ENCODE data around the gene TTLL1. TPM values are rescaled to one million over a fixed set of nuclear protein-coding genes. Genes with fewer than 3 reads are reported as not detected.
A peak's percentile ranks its signal among the peaks of the same experiment; 100 is the strongest.

The TTLL1 gene
- total RNA-seq, 2 experiments from 2014 or later, result 5.7 to 6.6 TPM

DNA sequence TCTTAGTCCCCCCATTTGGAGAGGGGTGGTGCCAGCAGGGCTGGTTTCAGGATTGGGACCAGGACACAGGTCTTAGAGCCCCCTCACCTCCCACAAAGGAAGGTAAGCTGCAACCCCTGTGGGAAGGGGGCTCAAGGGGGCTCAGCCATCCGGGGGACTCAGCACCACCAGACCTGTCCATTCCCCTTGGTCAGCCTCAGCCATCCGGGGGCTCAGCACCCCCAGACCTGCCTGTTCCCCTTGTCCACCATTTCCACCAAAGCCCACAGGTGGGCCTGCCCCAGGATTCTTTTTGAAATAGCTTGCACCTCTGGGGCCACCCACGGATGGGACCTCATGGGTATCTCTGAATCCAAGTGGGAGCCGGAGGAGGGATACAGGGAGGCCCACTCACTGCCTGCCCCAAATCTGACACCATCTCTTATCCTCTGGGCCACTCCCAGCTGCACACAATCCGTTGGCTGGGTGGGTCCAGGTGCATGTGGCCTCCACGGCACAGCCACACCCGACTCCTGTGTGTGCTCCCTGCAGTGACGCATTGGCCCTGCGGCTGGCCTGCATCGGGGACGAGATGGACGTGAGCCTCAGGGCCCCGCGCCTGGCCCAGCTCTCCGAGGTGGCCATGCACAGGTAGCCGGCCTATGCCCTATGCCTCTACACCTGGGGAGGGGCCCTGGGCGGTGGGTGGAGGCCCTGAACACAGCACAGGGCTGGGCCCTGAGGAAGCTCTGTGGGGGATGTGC is 38.1 kb upstream of the TTLL1 start:
- Mint-ChIP-seq H3K27me3 (no peaks in the 10 kb centered on the region), H3K4me1 (peaks cover 2% of the 10 kb centered on the region), H3K4me3 (no peak overlapping the region), H3K27ac (no peak overlapping the region), H3K9me3 (ENCODE audit: low read depth) (no peaks in the 10 kb centered on the region), H3K36me3 (ENCODE audit: low read depth) (peaks cover 5% of the 10 kb centered on the region)
- ATAC-seq (no peak), DNase-seq (no peak)
- intact Hi-C loops (cut with DNase I, micrococcal nuclease), result no loop called here
- ChIA-PET CTCF (no interaction called here), POLR2A (no interaction called here)

DNA sequence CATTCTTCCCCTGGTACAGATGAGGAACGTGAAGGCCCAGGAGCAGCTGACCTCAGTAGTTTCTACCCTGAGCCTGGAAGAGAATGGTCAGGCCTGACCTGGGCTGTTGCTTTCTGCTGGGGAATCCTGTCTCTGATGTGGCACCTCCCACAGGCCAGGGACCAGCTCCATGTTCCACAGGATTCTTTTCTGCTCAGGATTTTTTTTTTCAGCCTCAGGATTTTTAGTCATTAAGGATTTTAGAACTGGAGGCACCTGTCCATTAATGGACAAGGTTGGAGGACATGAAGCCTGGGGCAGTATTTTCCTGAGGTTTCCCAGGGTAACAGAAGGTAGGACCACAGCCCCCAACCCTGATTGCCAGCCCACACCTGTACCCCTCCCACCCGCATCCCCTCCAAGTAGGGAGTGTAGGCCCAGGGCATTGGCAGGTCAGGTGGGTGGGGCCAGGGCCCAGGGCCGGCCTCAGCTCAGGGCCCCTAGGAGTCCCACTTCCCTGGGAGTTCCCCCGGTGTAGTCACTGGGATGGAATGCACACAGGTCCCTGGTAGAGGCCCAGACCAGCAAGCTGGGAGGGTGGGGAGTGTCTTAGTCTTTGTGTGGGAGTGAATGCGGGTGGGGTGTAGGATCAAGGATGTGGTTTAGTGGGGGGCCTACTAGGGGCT is 37.4 kb upstream of the TTLL1 start:
- ChIA-PET POLR2A (interaction anchor here (0.6 kb wide), 1 partner anchor 38 kb away, joined by 4 read pairs; no protein-coding TSS in a partner anchor), CTCF (interaction anchor here (0.7 kb wide), 1 partner anchor 61 kb away, joined by 3 read pairs; no protein-coding TSS in a partner anchor)
- Mint-ChIP-seq H3K27me3 (no peaks in the 10 kb centered on the region), H3K9me3 (ENCODE audit: low read depth) (no peaks in the 10 kb centered on the region), H3K4me1 (peaks cover 2% of the 10 kb centered on the region), H3K27ac (no peak overlapping the region), H3K4me3 (no peak overlapping the region), H3K36me3 (ENCODE audit: low read depth) (no peaks in the 10 kb centered on the region)
- ATAC-seq, result peak; percentile 47
- intact Hi-C loops (cut with DNase I, micrococcal nuclease), result no loop called here
- DNase-seq, result no peak

- H3K4me3 Mint-ChIP-seq, result no peak overlapping the region
- CTCF ChIA-PET, result no interaction called here
- H3K36me3 Mint-ChIP-seq (ENCODE audit: low read depth), result no peaks in the 10 kb centered on the region
- intact Hi-C loops (cut with DNase I, micrococcal nuclease), result no loop called here
- DNase-seq, result no peak
- H3K9me3 Mint-ChIP-seq (ENCODE audit: low read depth), result no peaks in the 10 kb centered on the region
- no peak overlapping the region for H3K27ac Mint-ChIP-seq
- peaks cover 3% of the 10 kb centered on the region for H3K4me1 Mint-ChIP-seq
- H3K27me3 Mint-ChIP-seq, result no peaks in the 10 kb centered on the region
- POLR2A ChIA-PET, result no interaction called here
- ATAC-seq, result no peak
These were observed 29.8 kb upstream of the TTLL1 start for GRCh38 chr22:43118953-43119458.

DNA sequence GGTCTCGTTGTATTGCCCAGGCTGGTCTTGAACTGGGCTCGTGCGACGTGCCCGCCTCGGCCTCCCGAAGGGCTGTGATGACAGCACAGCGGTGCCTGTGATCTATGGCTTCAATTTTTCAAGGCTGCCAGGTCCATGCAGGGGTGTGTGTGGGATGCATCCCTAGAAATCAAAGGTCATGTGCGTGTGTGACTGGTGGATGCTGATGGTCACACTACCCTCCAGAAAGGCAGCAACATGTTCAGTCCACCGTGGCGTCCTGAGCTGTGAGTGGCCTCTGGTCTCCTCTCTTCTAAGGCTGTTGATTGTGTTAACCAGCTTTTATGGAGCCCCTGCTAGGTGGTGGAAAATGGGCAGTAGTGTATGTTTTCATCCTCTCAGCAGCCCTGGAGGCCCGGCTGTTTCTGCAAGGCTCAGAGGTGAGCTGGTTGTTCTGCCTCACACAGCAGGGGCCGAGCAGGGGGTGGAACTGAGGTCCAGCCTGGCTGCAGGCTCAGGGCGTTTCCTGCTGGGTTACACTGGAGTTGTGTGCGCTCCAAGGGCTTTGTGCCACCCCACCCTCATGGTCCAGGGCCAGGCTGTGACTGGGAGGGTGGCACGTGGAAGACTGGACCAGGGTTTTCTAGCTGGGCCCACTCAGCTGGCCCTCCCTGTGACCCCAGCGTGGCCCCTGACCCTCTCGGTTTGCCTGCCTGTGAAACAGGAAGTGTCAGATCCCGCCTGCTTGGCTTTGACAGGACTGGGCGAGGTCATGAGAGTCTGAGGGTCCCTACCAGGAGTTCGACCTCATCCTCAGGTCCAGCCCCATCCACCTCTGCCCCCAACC is 29.0 kb upstream of the TTLL1 start:
- ATAC-seq (no peak), DNase-seq (no peak)
- CTCF ChIA-PET, result no interaction called here
- Mint-ChIP-seq H3K4me1 (peaks cover 3% of the 10 kb centered on the region), H3K27me3 (no peaks in the 10 kb centered on the region), H3K36me3 (ENCODE audit: low read depth) (no peaks in the 10 kb centered on the region), H3K4me3 (no peak overlapping the region), H3K9me3 (ENCODE audit: low read depth) (no peaks in the 10 kb centered on the region), H3K27ac (no peak overlapping the region)
- intact Hi-C loops (cut with DNase I, micrococcal nuclease), result no loop called here
- POLR2A ChIA-PET, result interaction anchor here (0.5 kb wide), 1 partner anchor 28 kb away, joined by 3 read pairs; no protein-coding TSS in a partner anchor

DNA sequence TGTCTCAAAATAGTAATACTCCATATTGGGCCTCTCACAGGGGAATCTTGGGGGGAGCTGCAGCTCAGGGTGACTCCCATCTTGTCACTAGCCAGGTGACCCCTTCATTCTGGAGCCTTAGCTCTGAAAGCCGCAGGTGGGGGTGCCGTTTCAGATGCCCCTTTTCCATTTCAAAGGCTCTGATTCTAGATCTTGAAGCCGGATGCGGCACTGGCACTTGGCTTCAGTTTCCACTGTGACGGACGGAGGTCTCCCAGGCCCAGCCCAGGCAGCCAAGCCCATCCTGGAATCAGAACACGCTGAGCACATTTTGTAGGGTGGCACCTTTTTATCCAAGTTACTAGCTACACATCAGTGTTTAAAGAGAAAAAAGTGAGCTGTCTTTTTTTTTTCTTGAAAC is 27.7 kb upstream of the TTLL1 start:
- no peaks in the 10 kb centered on the region for H3K9me3 Mint-ChIP-seq (ENCODE audit: low read depth)
- H3K4me1 Mint-ChIP-seq, result peaks cover 3% of the 10 kb centered on the region
- H3K4me3 Mint-ChIP-seq, result no peak overlapping the region
- H3K36me3 Mint-ChIP-seq (ENCODE audit: low read depth), result no peaks in the 10 kb centered on the region
- no peak overlapping the region for H3K27ac Mint-ChIP-seq
- ATAC-seq (no peak), DNase-seq (no peak)
- ChIA-PET CTCF (interaction anchor here (0.6 kb wide), 1 partner anchor 215 kb away, joined by 3 read pairs; no protein-coding TSS in a partner anchor), POLR2A (interaction anchor here (0.6 kb wide), 1 partner anchor 687 kb away, joined by 3 read pairs; no protein-coding TSS in a partner anchor)
- intact Hi-C loops (cut with DNase I, micrococcal nuclease), result no loop called here
- no peaks in the 10 kb centered on the region for H3K27me3 Mint-ChIP-seq

GRCh38 chr22:43114958-43115357 is 25.8 kb upstream of the TTLL1 start:
- peaks cover 6% of the 10 kb centered on the region for H3K4me1 Mint-ChIP-seq
- ChIA-PET CTCF (no interaction called here), POLR2A (no interaction called here)
- H3K9me3 Mint-ChIP-seq (ENCODE audit: low read depth), result no peaks in the 10 kb centered on the region
- no peak overlapping the region for H3K4me3 Mint-ChIP-seq
- intact Hi-C loops (cut with DNase I, micrococcal nuclease), result no loop called here
- H3K36me3 Mint-ChIP-seq (ENCODE audit: low read depth), result no peaks in the 10 kb centered on the region
- peaks cover 3% of the 10 kb centered on the region for H3K27me3 Mint-ChIP-seq
- DNase-seq (no peak), ATAC-seq (no peak)
- no peak overlapping the region for H3K27ac Mint-ChIP-seq

DNA sequence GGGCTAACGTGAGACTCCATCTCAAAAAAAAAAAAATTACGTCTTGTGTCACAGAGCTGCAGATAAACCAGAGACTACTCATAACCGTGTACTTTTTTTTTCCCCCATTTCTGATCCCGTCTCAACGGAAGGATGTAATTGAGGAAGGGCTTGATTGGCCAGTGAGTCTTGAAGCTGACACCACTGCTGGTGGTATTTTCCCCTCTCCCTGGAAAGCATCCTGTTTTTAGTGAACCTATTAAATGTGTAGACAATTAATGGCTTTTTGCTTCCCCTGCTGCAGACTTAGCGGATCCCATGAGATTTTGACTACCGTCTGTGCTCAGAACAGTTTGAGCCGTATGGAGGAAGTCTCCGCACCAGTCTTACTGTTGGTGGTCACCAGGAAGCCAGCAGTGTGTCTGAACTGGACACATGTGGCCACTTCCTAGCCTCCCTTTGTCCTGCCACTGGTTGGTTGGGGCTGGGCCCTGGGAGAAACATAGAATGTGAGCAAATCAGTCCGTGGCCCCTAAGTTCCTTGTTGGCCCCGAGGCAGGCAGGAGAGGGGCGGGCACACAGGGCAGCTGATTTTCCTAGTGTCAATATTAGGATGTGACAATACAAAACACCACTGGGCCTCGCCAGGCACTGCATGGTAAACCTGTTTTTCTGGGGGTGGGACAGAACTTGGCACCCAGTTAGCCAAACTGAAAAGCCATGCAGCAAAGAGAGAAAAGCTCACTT is 24.5 kb upstream of the TTLL1 start:
- intact Hi-C loops (cut with DNase I, micrococcal nuclease), result no loop called here
- H3K27ac Mint-ChIP-seq, result no peak overlapping the region
- DNase-seq (no peak), ATAC-seq (no peak)
- ChIA-PET CTCF (interaction anchor here (0.6 kb wide), 1 partner anchor 101 kb away, joined by 4 read pairs; no protein-coding TSS in a partner anchor), POLR2A (interaction anchor here (0.7 kb wide), 1 partner anchor 154 kb away, joined by 4 read pairs; no protein-coding TSS in a partner anchor)
- no peak overlapping the region for H3K4me3 Mint-ChIP-seq
- peaks cover 3% of the 10 kb centered on the region for H3K27me3 Mint-ChIP-seq
- no peaks in the 10 kb centered on the region for H3K9me3 Mint-ChIP-seq (ENCODE audit: low read depth)
- no peaks in the 10 kb centered on the region for H3K36me3 Mint-ChIP-seq (ENCODE audit: low read depth)
- H3K4me1 Mint-ChIP-seq, result peaks cover 3% of the 10 kb centered on the region

GRCh38 chr22:43110927-43111623 is 21.9 kb upstream of the TTLL1 start:
- no peaks in the 10 kb centered on the region for H3K36me3 Mint-ChIP-seq (ENCODE audit: low read depth)
- DNase-seq (peak; percentile 60), ATAC-seq (peak; percentile 79)
- intact Hi-C loops (cut with DNase I, micrococcal nuclease), result loop anchor here in 1 of 2 experiments (1.0 to 2.0 kb wide), 3 partner anchors 21 to 76 kb away; partner anchors contain the start of genes MCAT and TTLL12
- ChIA-PET POLR2A (no interaction called here), CTCF (interaction anchor here (0.7 kb wide), 1 partner anchor 257 kb away, joined by 3 read pairs; no protein-coding TSS in a partner anchor)
- H3K4me3 Mint-ChIP-seq, result peak overlapping the region; percentile 44
- peaks cover 3% of the 10 kb centered on the region for H3K4me1 Mint-ChIP-seq
- H3K27me3 Mint-ChIP-seq, result peaks cover 3% of the 10 kb centered on the region
- no peak overlapping the region for H3K27ac Mint-ChIP-seq
- H3K9me3 Mint-ChIP-seq (ENCODE audit: low read depth), result no peaks in the 10 kb centered on the region

GRCh38 chr22:43110444-43110926 is 21.3 kb upstream of the TTLL1 start, which contains the start of gene BIK:
Gene BIK (plus strand): TSS chr22:43110750. CDS start chr22:43124023, 13,273 bp downstream.
- intact Hi-C loops (cut with DNase I, micrococcal nuclease), result loop anchor here in 1 of 2 experiments (1.0 to 2.0 kb wide), 2 partner anchors 20 to 76 kb away; partner anchors contain the start of gene TTLL12
- CTCF ChIA-PET, result interaction anchor here (0.7 kb wide), 1 partner anchor 256 kb away, joined by 3 read pairs; no protein-coding TSS in a partner anchor
- no peaks in the 10 kb centered on the region for H3K36me3 Mint-ChIP-seq (ENCODE audit: low read depth)
- no peak within 1 kb of the TSS for H3K27ac Mint-ChIP-seq
- ATAC-seq, result peak; percentile 72
- H3K4me3 Mint-ChIP-seq, result peak within 1 kb of the TSS; percentile 74
- peak; percentile 59 for DNase-seq
- H3K4me1 Mint-ChIP-seq, result peaks cover 3% of the 10 kb centered on the region
- no peaks in the 10 kb centered on the region for H3K9me3 Mint-ChIP-seq (ENCODE audit: low read depth)
- peaks cover 3% of the 10 kb centered on the region for H3K27me3 Mint-ChIP-seq
- POLR2A ChIA-PET, result no interaction called here

DNA sequence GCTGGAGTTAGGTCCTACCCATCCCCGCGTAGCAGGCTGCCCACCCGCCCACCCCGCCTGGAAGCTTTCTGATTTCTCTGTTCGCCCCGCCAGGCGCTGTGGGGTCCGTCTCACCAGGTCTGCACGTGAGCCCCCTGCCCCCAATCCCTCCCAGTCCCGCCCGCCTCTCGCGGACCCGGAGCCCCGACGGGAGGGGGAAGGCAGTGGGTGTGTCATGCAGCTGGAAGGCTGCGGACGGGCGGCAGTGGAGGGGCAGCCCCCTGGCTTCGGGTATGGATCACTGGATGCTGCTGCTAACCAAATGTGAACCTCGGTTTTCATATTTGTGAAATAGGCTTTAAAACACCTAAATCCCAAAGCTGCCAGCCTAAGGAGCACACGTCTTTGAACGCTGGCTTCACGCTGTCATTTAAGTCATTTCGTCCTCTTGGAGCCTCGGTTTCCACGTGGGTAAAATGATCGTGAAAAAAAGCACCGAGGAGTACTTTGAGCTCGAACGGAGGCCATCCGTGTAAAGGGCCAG is 20.8 kb upstream of the TTLL1 start:
- no peaks in the 10 kb centered on the region for H3K9me3 Mint-ChIP-seq (ENCODE audit: low read depth)
- no peak overlapping the region for H3K27ac Mint-ChIP-seq
- H3K4me1 Mint-ChIP-seq, result peaks cover 3% of the 10 kb centered on the region
- no peaks in the 10 kb centered on the region for H3K36me3 Mint-ChIP-seq (ENCODE audit: low read depth)
- POLR2A ChIA-PET, result interaction anchor here (0.6 kb wide), 1 partner anchor 12 kb away, joined by 4 read pairs; no protein-coding TSS in a partner anchor
- intact Hi-C loops (cut with DNase I, micrococcal nuclease), result loop anchor here in 1 of 2 experiments (1.0 to 2.0 kb wide), 2 partner anchors 20 to 77 kb away; partner anchors contain the start of gene TTLL12
- no peak for ATAC-seq
- peak overlapping the region; percentile 74 for H3K4me3 Mint-ChIP-seq
- no peak for DNase-seq
- H3K27me3 Mint-ChIP-seq, result peaks cover 3% of the 10 kb centered on the region
- CTCF ChIA-PET, result interaction anchor here (0.7 kb wide), 1 partner anchor 256 kb away, joined by 3 read pairs; no protein-coding TSS in a partner anchor

Data from activated CD4-positive, alpha-beta T cell treated with anti-CD3 and anti-CD28 coated beads for 36 hours (primary cell).